Measurements from ENCODE around the gene MARK3. TPM values are rescaled to one million over a fixed set of nuclear protein-coding genes. Genes with fewer than 3 reads are reported as not detected.

MARK3 gene
- 100 to 1,000 TPM; 123 to 128 TPM for total RNA-seq
- polyA plus RNA-seq, result 10 to 100 TPM; 26.8 to 36.5 (median 30.7) TPM
- total RNA-seq, result 135 to 186 (median 150) reads per million in 6 experiments

GRCh38 chr14:103385152-103385928, at the start of gene MARK3:
Gene MARK3 (plus strand): TSS chr14:103385415. CDS start chr14:103386030, 615 bp downstream.
- Mint-ChIP-seq H3K9me3 (no peaks in the 10 kb centered on the region), H3K27me3 (peaks cover 1 to 8% (median 4%) of the 10 kb centered on the region in 5 donors), H3K27ac (peak within 1 kb of the TSS; percentile 89 to 98 (median 96)), H3K36me3 (peaks cover 0 to 6% (median 0%) of the 10 kb centered on the region in 3 donors), H3K4me1 (peaks cover 10 to 53% (median 40%) of the 10 kb centered on the region in 4 donors), H3K4me3 (peak within 1 kb of the TSS; percentile 92 to 99 (median 96))
- ATAC-seq (peak; percentile 88), DNase-seq (peak; percentile 90 to 98 (median 96))
- POLR2A ChIA-PET, result interaction anchor here (0.6 to 4.0 kb wide), 7 partner anchors 9 to 1663 kb away, joined by 3 to 50 read pairs (median 4); partner anchors contain the start of genes BAG5 and EIF5

DNA sequence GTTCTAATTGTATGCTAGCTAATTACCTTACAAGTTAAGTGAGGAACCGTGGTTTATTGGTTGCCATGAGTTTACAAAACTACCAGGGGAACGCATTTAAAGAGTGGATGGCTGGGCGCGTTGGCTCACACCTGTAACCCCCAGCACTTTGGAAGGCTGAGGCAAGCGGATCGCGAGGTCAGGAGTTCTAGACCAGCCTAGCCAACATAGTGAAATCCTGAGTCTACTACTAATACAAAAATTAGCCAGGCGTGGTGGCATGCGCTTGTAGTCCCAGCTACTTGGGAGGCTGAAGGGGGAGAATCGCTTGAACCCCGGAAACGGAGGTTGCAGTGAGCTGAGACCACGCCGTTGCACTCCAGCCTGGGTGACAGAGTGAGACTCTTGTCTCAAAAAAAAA, 49.0 kb upstream of the MARK3 start:
- H3K4me3 Mint-ChIP-seq, result peak overlapping the region; percentile 84 to 99 (median 94)
- POLR2A ChIA-PET, result interaction anchor here (0.5 to 4.4 kb wide), 4 partner anchors 9 to 1614 kb away, joined by 3 to 50 read pairs (median 9); partner anchors contain the start of gene MARK3
- H3K27me3 Mint-ChIP-seq, result peaks cover 0 to 2% (median 0%) of the 10 kb centered on the region in 5 donors
- ATAC-seq (no peak), DNase-seq (no peak)
- H3K27ac Mint-ChIP-seq, result peak overlapping the region; percentile 43 to 99 (median 96)
- peaks cover 16 to 65% (median 52%) of the 10 kb centered on the region in 3 donors for H3K36me3 Mint-ChIP-seq
- H3K9me3 Mint-ChIP-seq, result peaks cover 0 to 2% (median 0%) of the 10 kb centered on the region in 9 donors
- H3K4me1 Mint-ChIP-seq, result peaks cover 17 to 72% (median 54%) of the 10 kb centered on the region in 4 donors

- peaks cover 17 to 68% (median 60%) of the 10 kb centered on the region in 4 donors for H3K4me1 Mint-ChIP-seq
- H3K27me3 Mint-ChIP-seq, result peaks cover 0 to 2% (median 0%) of the 10 kb centered on the region in 5 donors
- peaks cover 0 to 2% (median 0%) of the 10 kb centered on the region in 9 donors for H3K9me3 Mint-ChIP-seq
- ATAC-seq (no peak), DNase-seq (no peak)
- H3K4me3 Mint-ChIP-seq, result peak overlapping the region in 2 of 10 donors; percentile 10 to 38
- H3K27ac Mint-ChIP-seq, result peak overlapping the region in 8 of 10 donors; percentile 25 to 96 (median 68)
- peaks cover 16 to 81% (median 63%) of the 10 kb centered on the region in 3 donors for H3K36me3 Mint-ChIP-seq
- POLR2A ChIA-PET, result interaction anchor here (0.7 to 1.0 kb wide), 2 partner anchors 45 to 47 kb away, joined by 3 read pairs; no protein-coding TSS in a partner anchor
These were observed 47.4 kb upstream of the MARK3 start for GRCh38 chr14:103337794-103338193.

DNA sequence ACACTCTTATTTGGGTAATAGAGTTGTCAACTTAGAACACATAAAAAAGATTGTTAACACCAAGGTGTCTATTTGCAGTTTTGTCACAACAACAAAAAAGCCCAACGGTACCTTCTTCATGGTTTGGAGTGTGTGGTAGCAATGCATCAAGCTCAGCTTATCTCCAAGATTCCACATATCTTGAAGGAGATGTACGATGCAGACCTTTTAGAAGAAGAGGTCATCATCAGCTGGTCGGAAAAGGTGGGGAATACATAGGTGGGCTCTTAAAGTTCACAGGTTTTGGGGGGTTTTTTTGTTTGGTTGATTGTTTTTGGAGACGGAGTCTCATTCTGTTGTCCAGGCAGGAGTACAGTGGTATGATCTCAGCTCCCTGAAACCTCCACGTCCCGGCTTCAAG, 45.7 kb upstream of the MARK3 start:
- POLR2A ChIA-PET, result no interaction called here
- Mint-ChIP-seq H3K27me3 (no peaks in the 10 kb centered on the region), H3K4me3 (peak overlapping the region in 1 of 10 donors; percentile 19)

DNA sequence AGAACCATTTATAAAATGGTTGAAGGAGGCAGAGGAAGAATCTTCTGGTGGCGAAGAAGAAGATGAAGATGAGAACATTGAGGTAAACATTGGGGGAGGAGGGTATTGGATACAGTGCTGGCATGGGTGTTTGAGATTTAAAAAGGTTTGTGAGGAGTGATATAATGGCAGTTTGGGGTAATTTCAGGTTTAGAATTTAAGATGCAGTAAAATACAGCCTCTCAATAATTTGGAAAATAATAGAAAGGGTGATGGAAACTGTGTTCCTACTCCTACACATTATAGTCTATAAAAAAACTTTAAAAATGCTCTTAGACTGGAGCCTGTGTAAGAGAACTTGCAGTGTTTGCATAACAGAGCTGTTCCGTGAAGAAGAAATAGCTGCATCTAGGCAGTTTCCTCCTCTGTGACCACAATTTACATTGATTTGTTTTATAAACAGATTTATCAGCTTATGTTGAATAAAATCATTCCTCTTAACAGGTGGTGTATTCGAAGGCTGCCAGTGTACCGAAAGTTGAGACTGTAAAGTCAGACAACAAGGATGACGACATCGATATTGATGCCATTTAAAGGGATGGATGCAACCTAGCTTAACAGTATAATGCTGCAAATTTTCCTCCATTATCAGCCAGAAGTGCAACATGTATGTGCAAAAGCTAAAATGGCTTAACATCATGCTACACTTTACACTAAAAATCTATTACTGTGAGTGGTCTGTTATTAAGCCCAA, 44.6 kb upstream of the MARK3 start:
- POLR2A ChIA-PET, result interaction anchor here (0.5 to 0.8 kb wide), 2 partner anchors 18 to 29 kb away, joined by 4 read pairs; no protein-coding TSS in a partner anchor
- no peak for ATAC-seq
- no peak for DNase-seq
- H3K9me3 Mint-ChIP-seq, result no peaks in the 10 kb centered on the region
- peaks cover 19 to 57% (median 56%) of the 10 kb centered on the region in 4 donors for H3K4me1 Mint-ChIP-seq
- no peaks in the 10 kb centered on the region for H3K27me3 Mint-ChIP-seq
- peaks cover 13 to 97% (median 59%) of the 10 kb centered on the region in 3 donors for H3K36me3 Mint-ChIP-seq
- peak overlapping the region in 1 of 10 donors; percentile 20 for H3K4me3 Mint-ChIP-seq
- peak overlapping the region in 7 of 10 donors; percentile 6 to 79 (median 33) for H3K27ac Mint-ChIP-seq

More for the DNA sequence above, 45.7 kb upstream of the MARK3 start:
- no peak for ATAC-seq
- no peaks in the 10 kb centered on the region for H3K9me3 Mint-ChIP-seq
- peaks cover 20 to 62% (median 62%) of the 10 kb centered on the region in 4 donors for H3K4me1 Mint-ChIP-seq
- H3K36me3 Mint-ChIP-seq, result peaks cover 16 to 95% (median 65%) of the 10 kb centered on the region in 3 donors
- no peak for DNase-seq
- H3K27ac Mint-ChIP-seq, result peak overlapping the region in 6 of 10 donors; percentile 31 to 56 (median 46)

DNA sequence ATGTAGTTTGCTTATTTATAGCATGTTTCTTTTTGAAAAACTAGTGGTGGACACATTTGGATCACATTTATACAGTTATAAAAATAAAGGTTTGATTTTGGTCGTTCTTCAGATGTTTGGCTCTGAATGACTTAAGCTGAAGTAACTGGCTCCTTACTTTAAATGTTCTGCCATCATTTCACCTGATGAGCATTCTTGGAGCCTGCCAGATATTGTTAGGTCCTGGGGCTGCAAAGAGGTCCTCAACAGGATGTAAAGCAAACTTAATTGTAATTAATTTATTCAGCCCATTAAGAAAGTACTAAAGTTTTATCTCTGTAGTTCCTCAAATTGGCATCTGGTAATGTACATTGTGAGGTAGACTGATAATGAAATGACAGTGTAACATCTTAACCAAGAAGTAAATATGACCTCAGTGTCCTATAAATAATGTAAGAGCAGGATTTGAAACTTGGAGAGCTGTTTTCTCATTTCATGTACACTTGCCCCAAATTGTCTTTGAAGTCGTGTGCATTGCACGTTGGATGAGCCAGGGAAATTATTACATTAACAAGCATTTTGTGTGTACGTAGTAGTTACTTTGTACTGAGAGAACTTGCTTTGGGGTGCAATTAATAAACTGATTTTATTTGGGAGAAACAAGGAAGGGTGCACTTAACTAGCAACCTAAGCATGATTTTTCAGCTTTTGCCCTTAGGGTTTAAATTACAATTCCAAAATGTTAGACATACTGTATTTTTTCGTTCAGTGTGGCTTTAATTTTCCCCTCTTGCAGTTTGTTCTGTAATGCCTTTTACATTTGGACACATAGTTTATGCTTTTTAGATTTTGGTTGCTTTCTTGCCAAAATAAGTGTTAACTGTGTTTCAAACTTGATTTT, 43.7 kb upstream of the MARK3 start:
- no peak overlapping the region for H3K4me3 Mint-ChIP-seq
- POLR2A ChIA-PET, result no interaction called here

GRCh38 chr14:103343164-103343879, 41.9 kb upstream of the MARK3 start:
- Mint-ChIP-seq H3K4me1 (peaks cover 13 to 46% (median 32%) of the 10 kb centered on the region in 4 donors), H3K36me3 (peaks cover 7 to 76% (median 39%) of the 10 kb centered on the region in 3 donors), H3K27ac (peak overlapping the region in 6 of 10 donors; percentile 10 to 76 (median 50)), H3K27me3 (no peaks in the 10 kb centered on the region), H3K4me3 (no peak overlapping the region), H3K9me3 (no peaks in the 10 kb centered on the region)
- POLR2A ChIA-PET, result interaction anchor here (1.1 to 3.3 kb wide), 3 partner anchors 8 to 9 kb away, joined by 4 to 16 read pairs (median 14); partner anchors contain the start of gene EIF5
- ATAC-seq (peak; percentile 2 to 6), DNase-seq (no peak)

More for the DNA sequence above, 43.7 kb upstream of the MARK3 start:
- Mint-ChIP-seq H3K36me3 (peaks cover 8 to 94% (median 52%) of the 10 kb centered on the region in 3 donors), H3K9me3 (no peaks in the 10 kb centered on the region), H3K4me1 (peaks cover 14 to 49% (median 47%) of the 10 kb centered on the region in 4 donors), H3K27ac (peak overlapping the region in 1 of 10 donors; percentile 16), H3K27me3 (no peaks in the 10 kb centered on the region)
- DNase-seq (no peak), ATAC-seq (no peak)

GRCh38 chr14:103343905-103344797, 41.1 kb upstream of the MARK3 start:
- POLR2A ChIA-PET, result interaction anchor here (0.8 to 3.3 kb wide), 4 partner anchors 8 to 179 kb away, joined by 3 to 16 read pairs (median 9); partner anchors contain the start of genes CKB and EIF5

DNA sequence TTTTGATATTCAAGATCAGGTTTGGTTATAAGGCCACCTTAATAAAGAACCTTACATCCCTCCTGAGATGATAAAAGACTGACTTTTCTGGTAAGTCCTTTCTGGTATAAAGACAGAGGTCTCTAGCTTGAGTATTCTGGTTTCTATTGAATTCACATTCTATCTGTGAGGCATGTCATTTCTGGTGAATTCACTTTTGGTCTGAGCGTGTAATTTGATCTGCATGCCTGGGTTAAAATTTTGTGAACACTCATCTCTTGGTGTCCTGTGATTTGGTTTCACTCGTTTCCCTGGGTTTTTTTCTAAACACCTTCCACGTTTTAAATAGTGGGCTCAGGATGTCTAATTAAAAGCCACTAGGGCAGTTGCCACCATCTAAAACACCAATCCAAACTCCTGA, 38.9 kb upstream of the MARK3 start:
- peaks cover 4 to 46% (median 15%) of the 10 kb centered on the region in 3 donors for H3K36me3 Mint-ChIP-seq
- ATAC-seq (peak in 1 of 2 donors; percentile 3), DNase-seq (no peak)
- no peaks in the 10 kb centered on the region for H3K27me3 Mint-ChIP-seq
- no peak overlapping the region for H3K4me3 Mint-ChIP-seq
- H3K4me1 Mint-ChIP-seq, result peaks cover 4 to 22% (median 8%) of the 10 kb centered on the region in 4 donors
- H3K9me3 Mint-ChIP-seq, result no peaks in the 10 kb centered on the region
- H3K27ac Mint-ChIP-seq, result peak overlapping the region in 1 of 10 donors; percentile 76
- POLR2A ChIA-PET, result interaction anchor here (0.6 to 1.5 kb wide), 3 partner anchors 10 to 12 kb away, joined by 4 to 6 read pairs (median 6); partner anchors contain the start of gene EIF5

More at GRCh38 chr14:103343905-103344797, 41.1 kb upstream of the MARK3 start:
- DNase-seq (no peak), ATAC-seq (peak; percentile 2 to 15)
- H3K4me3 Mint-ChIP-seq, result peak overlapping the region in 1 of 10 donors; percentile 34
- H3K9me3 Mint-ChIP-seq, result no peaks in the 10 kb centered on the region
- peaks cover 4 to 68% (median 32%) of the 10 kb centered on the region in 3 donors for H3K36me3 Mint-ChIP-seq
- peak overlapping the region in 6 of 10 donors; percentile 10 to 85 (median 63) for H3K27ac Mint-ChIP-seq
- peaks cover 10 to 39% (median 24%) of the 10 kb centered on the region in 4 donors for H3K4me1 Mint-ChIP-seq
- no peaks in the 10 kb centered on the region for H3K27me3 Mint-ChIP-seq
